GM23338 (cell line): Measurements from ENCODE around the gene CD164. TPM values are rescaled to one million over a fixed set of nuclear protein-coding genes. Genes with fewer than 3 reads are reported as not detected.

Experiments used
- ATAC-seq: fragments of 200-7000 bp; cut with Tn5 transposase; 3 replicates; pipeline ENCODE4 v1.9.1; 2020
- DNase-seq: peaks from one replicate; pipeline ENCODE4 v3.0.0-alpha.2; 2015; ENCODE audit warnings: low spot score
- H2AFZ ChIP-seq: fragments of 200-600 bp; sonication (generic); 2 replicates; pipeline ENCODE4 v1.8.0; 2016; ENCODE audit warnings: antibody characterized with exemption, mild to moderate bottlenecking, moderate library complexity
- H3F3A ChIP-seq: fragments of 200-600 bp; sonication (generic); replicated peaks from 2 replicates; pipeline ENCODE4 v1.8.0; 2017; ENCODE audit warnings: antibody characterized with exemption, mixed run types, low read depth
- H3K27ac ChIP-seq: fragments of 200-600 bp; sonication (generic); 2 replicates; pipeline ENCODE4 v1.6.1; 2016; ENCODE audit warnings: low read depth
- H3K27me3 ChIP-seq: fragments of 200-600 bp; sonication (generic); 2 replicates; pipeline ENCODE4 v1.8.0; 2016; ENCODE audit warnings: mild to moderate bottlenecking, mixed run types, moderate library complexity; ENCODE audit not compliant: insufficient read depth
- H3K36me3 ChIP-seq: fragments of 200-600 bp; sonication (generic); 2 replicates; pipeline ENCODE4 v1.8.0; 2016; ENCODE audit warnings: mild to moderate bottlenecking; ENCODE audit not compliant: insufficient read depth
- H3K4me1 ChIP-seq: fragments of 200-600 bp; sonication (generic); 2 replicates; pipeline ENCODE4 v1.8.0; 2016; ENCODE audit warnings: mild to moderate bottlenecking, moderate library complexity; ENCODE audit not compliant: insufficient read depth
- H3K4me2 ChIP-seq: fragments of 200-600 bp; sonication (generic); 2 replicates; pipeline ENCODE4 v1.7.1; 2017; ENCODE audit warnings: mixed run types
- H3K4me3 ChIP-seq: fragments of 200-600 bp; sonication (generic); 2 replicates; pipeline ENCODE4 v1.6.1; 2016; ENCODE audit warnings: mixed run types
- H3K79me2 ChIP-seq: fragments of 200-600 bp; sonication (generic); replicated peaks from 2 replicates; pipeline ENCODE4 v1.8.0; 2017; ENCODE audit warnings: mild to moderate bottlenecking; ENCODE audit not compliant: insufficient read depth
- H3K9me2 ChIP-seq: fragments of 200-600 bp; sonication (generic); 2 replicates; pipeline ENCODE4 v1.8.0; 2017; ENCODE audit not compliant: insufficient read depth
- H4K20me1 ChIP-seq: fragments of 200-600 bp; sonication (generic); replicated peaks from 2 replicates; pipeline ENCODE4 v1.8.0; 2017; ENCODE audit warnings: mild to moderate bottlenecking; ENCODE audit not compliant: insufficient read depth
- H3K27ac Mint-ChIP-seq: 2 replicates; pipeline ENCODE4 v1.8.0; 2020; ENCODE audit warnings: inconsistent platforms, mild to moderate bottlenecking, moderate library complexity, mixed read lengths
- H3K27me3 Mint-ChIP-seq: 3 replicates; pipeline ENCODE4 v1.8.0; 2022; ENCODE audit warnings: low read depth, mild to moderate bottlenecking, moderate library complexity, mixed read lengths, inconsistent platforms; ENCODE audit not compliant: insufficient read depth, poor library complexity
- H3K36me3 Mint-ChIP-seq: 3 replicates; pipeline ENCODE4 v1.8.0; 2021; ENCODE audit warnings: low read depth, mild to moderate bottlenecking, inconsistent platforms, moderate library complexity, mixed read lengths
- H3K4me1 Mint-ChIP-seq: 3 replicates; pipeline ENCODE4 v1.8.0; 2020; ENCODE audit warnings: mild to moderate bottlenecking, inconsistent platforms, mixed read lengths
- H3K4me3 Mint-ChIP-seq: 3 replicates; pipeline ENCODE4 v1.8.0; 2021; ENCODE audit warnings: moderate library complexity, mild to moderate bottlenecking, inconsistent platforms, mixed read lengths
- H3K9me3 Mint-ChIP-seq: 3 replicates; pipeline ENCODE4 v1.8.0; 2020; ENCODE audit warnings: moderate library complexity, mild to moderate bottlenecking, inconsistent platforms, mixed read lengths
- CREB1 ChIP-seq: fragments of 250-450 bp; sonication (Bioruptor Pico); IDR thresholded peaks from 2 replicates; pipeline ENCODE4 v1.5.0; 2020; ENCODE audit warnings: low read depth, mild to moderate bottlenecking, moderate library complexity
- EZH2 ChIP-seq: fragments of 200-600 bp; sonication (generic); IDR thresholded peaks from one replicate; pipeline ENCODE4 v1.8.0; 2017; ENCODE audit warnings: antibody characterized with exemption, mild to moderate bottlenecking, low read depth; ENCODE audit not compliant: unreplicated experiment
- JUNB ChIP-seq: IDR thresholded peaks from one replicate; pipeline ENCODE4 v1.6.1; 2016; ENCODE audit warnings: antibody characterized with exemption; ENCODE audit not compliant: unreplicated experiment
- POLR2AphosphoS5 ChIP-seq: IDR thresholded peaks from 2 replicates; pipeline ENCODE4 v1.6.1; 2016; ENCODE audit warnings: antibody characterized with exemption, low read depth
- ZNF114 ChIP-seq: fragments of 250-450 bp; sonication (Bioruptor Pico); IDR thresholded peaks from 2 replicates; pipeline ENCODE4 v1.5.0; 2020; ENCODE audit warnings: mild to moderate bottlenecking, moderate library complexity
- polyA plus RNA-seq: library from polyadenylated mRNA; unstranded; fragments of >200 nt; fragmentation: Nextera tagmentation; extraction: Ambion mirVana; gene quantifications from 2 replicates; pipeline ENCODE4 v1.2.1, GENCODE V29; 2016
- total RNA-seq: library from RNA; depleted of rRNA; stranded (reverse); fragments of >200 nt; shearing (Covaris generic); gene quantifications from 2 replicates; pipeline ENCODE4 v1.2.3, GENCODE V29; 2014
- TF ChIP-seq, protein P1 (sequence below): fragments of 250-450 bp; sonication (Bioruptor Pico); IDR thresholded peaks from 2 replicates; pipeline ENCODE4 v1.5.0; 2020; ENCODE audit warnings: mild to moderate bottlenecking, moderate library complexity
- TF ChIP-seq, protein P2 (sequence below): IDR thresholded peaks from 2 replicates; pipeline ENCODE4 v1.6.1; 2016; ENCODE audit warnings: antibody characterized with exemption

CD164 gene
- total and polyA plus RNA-seq, 2 experiments from 2014 or later: 81.0 to 83.8 TPM

DNA sequence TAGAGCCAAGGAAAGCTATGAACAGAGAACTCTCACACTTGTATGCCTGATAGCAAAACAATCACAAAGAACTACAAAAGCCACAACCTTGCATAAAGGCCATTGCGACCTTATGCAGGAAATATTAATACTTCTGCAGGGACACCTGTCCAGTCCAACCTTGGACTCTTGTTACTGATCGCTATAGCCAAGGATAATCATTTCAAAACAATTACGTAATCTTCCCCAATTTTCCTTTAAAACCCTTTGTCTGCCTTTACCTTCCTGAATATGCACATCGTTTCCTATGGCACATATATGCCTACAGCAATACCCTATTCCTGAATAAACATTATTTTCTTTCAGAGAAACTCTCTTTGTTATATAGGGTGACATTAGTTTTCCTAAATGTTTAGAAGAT, 35.4 kb upstream of the CD164 start (continued):
- TF ChIP-seq, protein P1, sequence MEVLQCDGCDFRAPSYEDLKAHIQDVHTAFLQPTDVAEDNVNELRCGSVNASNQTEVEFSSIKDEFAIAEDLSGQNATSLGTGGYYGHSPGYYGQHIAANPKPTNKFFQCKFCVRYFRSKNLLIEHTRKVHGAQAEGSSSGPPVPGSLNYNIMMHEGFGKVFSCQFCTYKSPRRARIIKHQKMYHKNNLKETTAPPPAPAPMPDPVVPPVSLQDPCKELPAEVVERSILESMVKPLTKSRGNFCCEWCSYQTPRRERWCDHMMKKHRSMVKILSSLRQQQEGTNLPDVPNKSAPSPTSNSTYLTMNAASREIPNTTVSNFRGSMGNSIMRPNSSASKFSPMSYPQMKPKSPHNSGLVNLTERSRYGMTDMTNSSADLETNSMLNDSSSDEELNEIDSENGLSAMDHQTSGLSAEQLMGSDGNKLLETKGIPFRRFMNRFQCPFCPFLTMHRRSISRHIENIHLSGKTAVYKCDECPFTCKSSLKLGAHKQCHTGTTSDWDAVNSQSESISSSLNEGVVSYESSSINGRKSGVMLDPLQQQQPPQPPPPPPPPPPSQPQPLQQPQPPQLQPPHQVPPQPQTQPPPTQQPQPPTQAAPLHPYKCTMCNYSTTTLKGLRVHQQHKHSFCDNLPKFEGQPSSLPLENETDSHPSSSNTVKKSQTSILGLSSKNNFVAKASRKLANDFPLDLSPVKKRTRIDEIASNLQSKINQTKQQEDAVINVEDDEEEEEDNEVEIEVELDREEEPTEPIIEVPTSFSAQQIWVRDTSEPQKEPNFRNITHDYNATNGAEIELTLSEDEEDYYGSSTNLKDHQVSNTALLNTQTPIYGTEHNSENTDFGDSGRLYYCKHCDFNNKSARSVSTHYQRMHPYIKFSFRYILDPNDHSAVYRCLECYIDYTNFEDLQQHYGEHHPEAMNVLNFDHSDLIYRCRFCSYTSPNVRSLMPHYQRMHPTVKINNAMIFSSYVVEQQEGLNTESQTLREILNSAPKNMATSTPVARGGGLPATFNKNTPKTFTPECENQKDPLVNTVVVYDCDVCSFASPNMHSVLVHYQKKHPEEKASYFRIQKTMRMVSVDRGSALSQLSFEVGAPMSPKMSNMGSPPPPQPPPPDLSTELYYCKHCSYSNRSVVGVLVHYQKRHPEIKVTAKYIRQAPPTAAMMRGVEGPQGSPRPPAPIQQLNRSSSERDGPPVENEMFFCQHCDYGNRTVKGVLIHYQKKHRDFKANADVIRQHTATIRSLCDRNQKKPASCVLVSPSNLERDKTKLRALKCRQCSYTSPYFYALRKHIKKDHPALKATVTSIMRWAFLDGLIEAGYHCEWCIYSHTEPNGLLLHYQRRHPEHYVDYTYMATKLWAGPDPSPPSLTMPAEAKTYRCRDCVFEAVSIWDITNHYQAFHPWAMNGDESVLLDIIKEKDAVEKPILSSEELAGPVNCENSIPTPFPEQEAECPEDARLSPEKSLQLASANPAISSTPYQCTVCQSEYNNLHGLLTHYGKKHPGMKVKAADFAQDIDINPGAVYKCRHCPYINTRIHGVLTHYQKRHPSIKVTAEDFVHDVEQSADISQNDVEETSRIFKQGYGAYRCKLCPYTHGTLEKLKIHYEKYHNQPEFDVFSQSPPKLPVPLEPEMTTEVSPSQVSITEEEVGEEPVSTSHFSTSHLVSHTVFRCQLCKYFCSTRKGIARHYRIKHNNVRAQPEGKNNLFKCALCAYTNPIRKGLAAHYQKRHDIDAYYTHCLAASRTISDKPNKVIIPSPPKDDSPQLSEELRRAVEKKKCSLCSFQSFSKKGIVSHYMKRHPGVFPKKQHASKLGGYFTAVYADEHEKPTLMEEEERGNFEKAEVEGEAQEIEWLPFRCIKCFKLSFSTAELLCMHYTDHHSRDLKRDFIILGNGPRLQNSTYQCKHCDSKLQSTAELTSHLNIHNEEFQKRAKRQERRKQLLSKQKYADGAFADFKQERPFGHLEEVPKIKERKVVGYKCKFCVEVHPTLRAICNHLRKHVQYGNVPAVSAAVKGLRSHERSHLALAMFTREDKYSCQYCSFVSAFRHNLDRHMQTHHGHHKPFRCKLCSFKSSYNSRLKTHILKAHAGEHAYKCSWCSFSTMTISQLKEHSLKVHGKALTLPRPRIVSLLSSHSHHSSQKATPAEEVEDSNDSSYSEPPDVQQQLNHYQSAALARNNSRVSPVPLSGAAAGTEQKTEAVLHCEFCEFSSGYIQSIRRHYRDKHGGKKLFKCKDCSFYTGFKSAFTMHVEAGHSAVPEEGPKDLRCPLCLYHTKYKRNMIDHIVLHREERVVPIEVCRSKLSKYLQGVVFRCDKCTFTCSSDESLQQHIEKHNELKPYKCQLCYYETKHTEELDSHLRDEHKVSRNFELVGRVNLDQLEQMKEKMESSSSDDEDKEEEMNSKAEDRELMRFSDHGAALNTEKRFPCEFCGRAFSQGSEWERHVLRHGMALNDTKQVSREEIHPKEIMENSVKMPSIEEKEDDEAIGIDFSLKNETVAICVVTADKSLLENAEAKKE (CRISPR knock-in tag): no peak
- TF ChIP-seq JUNB: no peak

DNA sequence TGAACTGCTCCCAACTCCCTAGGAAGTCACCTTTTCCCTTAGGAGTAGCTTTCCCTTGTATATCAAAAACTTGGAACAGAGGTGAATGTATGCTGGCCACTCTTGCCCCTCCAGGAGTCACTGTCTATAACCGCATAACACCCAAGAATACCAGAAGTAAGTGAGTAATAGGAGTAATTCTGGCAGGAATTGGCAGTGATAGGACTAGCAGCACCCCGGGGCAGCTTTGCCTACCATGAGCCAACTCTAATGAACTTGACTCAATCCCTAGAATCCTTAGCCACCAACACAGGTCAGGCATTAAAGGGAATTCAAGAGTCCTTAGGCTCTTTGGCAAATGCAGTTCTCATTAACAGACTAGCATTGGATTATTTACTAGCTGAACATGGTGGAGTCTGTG, 28.8 kb upstream of the CD164 start:
- peaks cover 7% of the 10 kb centered on the region for H3K27me3 Mint-ChIP-seq
- no peaks in the 10 kb centered on the region for H3K4me1 Mint-ChIP-seq
- TF ChIP-seq ZNF114 (CRISPR knock-in tag) (no peak), JUNB (no peak), CREB1 (CRISPR knock-in tag) (no peak), POLR2AphosphoS5 (no peak), EZH2 (no peak)
- TF ChIP-seq, protein P1 (CRISPR knock-in tag): no peak
- TF ChIP-seq, protein P2, sequence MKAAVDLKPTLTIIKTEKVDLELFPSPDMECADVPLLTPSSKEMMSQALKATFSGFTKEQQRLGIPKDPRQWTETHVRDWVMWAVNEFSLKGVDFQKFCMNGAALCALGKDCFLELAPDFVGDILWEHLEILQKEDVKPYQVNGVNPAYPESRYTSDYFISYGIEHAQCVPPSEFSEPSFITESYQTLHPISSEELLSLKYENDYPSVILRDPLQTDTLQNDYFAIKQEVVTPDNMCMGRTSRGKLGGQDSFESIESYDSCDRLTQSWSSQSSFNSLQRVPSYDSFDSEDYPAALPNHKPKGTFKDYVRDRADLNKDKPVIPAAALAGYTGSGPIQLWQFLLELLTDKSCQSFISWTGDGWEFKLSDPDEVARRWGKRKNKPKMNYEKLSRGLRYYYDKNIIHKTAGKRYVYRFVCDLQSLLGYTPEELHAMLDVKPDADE: no peak

More for the DNA sequence above, 28.8 kb upstream of the CD164 start:
- ATAC-seq: no peak
- Histone ChIP-seq H3K27me3 (no peaks in the 10 kb centered on the region), H3K9me2 (peaks cover 9% of the 10 kb centered on the region; the same call in 1 of the 2 replicates), H3F3A (no peaks in the 10 kb centered on the region), H3K4me3 (no peak overlapping the region), H3K79me2 (no peaks in the 10 kb centered on the region), H3K4me1 (no peaks in the 10 kb centered on the region), H2AFZ (no peak overlapping the region), H4K20me1 (no peaks in the 10 kb centered on the region), H3K27ac (no peak overlapping the region), H3K36me3 (no peaks in the 10 kb centered on the region), H3K4me2 (no peak overlapping the region)
- H3K27ac Mint-ChIP-seq: no peak overlapping the region
- no peaks in the 10 kb centered on the region for H3K36me3 Mint-ChIP-seq
- DNase-seq: no peak
- H3K4me3 Mint-ChIP-seq: no peak overlapping the region
- no peaks in the 10 kb centered on the region; the same call in 2 of the 3 replicates for H3K9me3 Mint-ChIP-seq
